ENCODE measurements around the gene FAM229A. TPM values are rescaled to one million over a fixed set of nuclear protein-coding genes. Genes with fewer than 3 reads are reported as not detected.

The FAM229A gene
- total and polyA plus RNA-seq, 9 of the 15 experiments (the other 6 are each of a cell fraction or from before 2014, with no cell fraction given), result 0.04 to 21.6 (median 7.4) TPM

- TF ChIP-seq ZNF324 (CRISPR knock-in tag; IDR thresholded peaks at IDR 0.05), result no peak
- no peak for TF ChIP-seq ID3 (CRISPR knock-in tag; IDR thresholded peaks at IDR 0.05)
- peak; percentile 75; the same call in 1 of the 2 replicates for TF ChIP-seq ID3 (tag; IDR thresholded peaks at IDR 0.05)
- 0 out of 2 replicates have a peak, but pooled peaks have one; percentile 33 for TF ChIP-seq ZNF695 (CRISPR knock-in tag; IDR thresholded peaks at IDR 0.05)
- TF ChIP-seq RFX5 (IDR thresholded peaks at IDR 0.05; ENCODE audit: low read depth, low read length), result no peak
- TF ChIP-seq ARHGAP35 (IDR thresholded peaks at IDR 0.05; ENCODE audit: partially characterized antibody), result no peak
- no peak for TF ChIP-seq ZNF384 (IDR thresholded peaks at IDR 0.05; ENCODE audit: low read depth, low read length)
- TF ChIP-seq ZNF134 (CRISPR knock-in tag; conservative IDR thresholded peaks at IDR 0.05), result no peak
- peak; percentile 93 for TF ChIP-seq SOX6 (IDR thresholded peaks at IDR 0.05)
- TF ChIP-seq SMC3 (conservative IDR thresholded peaks at IDR 0.05; ENCODE audit: insufficient read depth, low read depth, low read length), result 0 out of 2 replicates have a peak, but pooled peaks have one; percentile 18
- no peak for TF ChIP-seq PPARD (CRISPR knock-in tag; IDR thresholded peaks at IDR 0.05)
- peak; percentile 97 for TF ChIP-seq EP300 (IDR thresholded peaks at IDR 0.05; ENCODE audit: low read length)
- TF ChIP-seq ZNF699 (CRISPR knock-in tag; IDR thresholded peaks at IDR 0.05; ENCODE audit: insufficient replicate concordance), result no peak
- TF ChIP-seq IRF2 (CRISPR knock-in tag; IDR thresholded peaks at IDR 0.05), result no peak
- TF ChIP-seq HMG20B (CRISPR knock-in tag; IDR thresholded peaks at IDR 0.05), result no peak
- no peak for TF ChIP-seq RB1 (IDR thresholded peaks at IDR 0.05; ENCODE audit: low read depth)
- no peak for TF ChIP-seq ZNF140 (CRISPR knock-in tag; IDR thresholded peaks at IDR 0.05)
- peak; percentile 90 for TF ChIP-seq GATAD2A (IDR thresholded peaks at IDR 0.05)
- TF ChIP-seq RBM15 (IDR thresholded peaks at IDR 0.05; ENCODE audit: insufficient read depth, low read length), result no peak
- TF ChIP-seq RREB1 (CRISPR knock-in tag; IDR thresholded peaks at IDR 0.05), result 0 out of 2 replicates have a peak, but pooled peaks have one; percentile 55
- no peak for TF ChIP-seq HNRNPLL (IDR thresholded peaks at IDR 0.05; ENCODE audit: low read depth, low read length, poor library complexity, severe bottlenecking)
- peak; percentile 46 for TF ChIP-seq TBP (optimal IDR thresholded peaks at IDR 0.05; ENCODE audit: low read depth, low read length)
- TF ChIP-seq SMARCB1 (IDR thresholded peaks at IDR 0.05; ENCODE audit: insufficient read length, low read depth), result no peak
- TF ChIP-seq HNRNPH1 (optimal IDR thresholded peaks at IDR 0.05; ENCODE audit: low read depth, low read length), result no peak
Measured at GRCh38 chr1:32390904-32391870, 28.9 kb upstream of the FAM229A start (continued).

Data from K562 (cell line).